AG08395 (cell line): ENCODE data around the gene FCN2.
A peak's percentile ranks its signal among the peaks of the same experiment; 100 is the strongest.

Source experiments
- DNase-seq: peaks from one replicate; pipeline ENCODE4 v3.0.0; 2012; ENCODE audit warnings: mixed read lengths, low spot score

The FCN2 gene

DNA sequence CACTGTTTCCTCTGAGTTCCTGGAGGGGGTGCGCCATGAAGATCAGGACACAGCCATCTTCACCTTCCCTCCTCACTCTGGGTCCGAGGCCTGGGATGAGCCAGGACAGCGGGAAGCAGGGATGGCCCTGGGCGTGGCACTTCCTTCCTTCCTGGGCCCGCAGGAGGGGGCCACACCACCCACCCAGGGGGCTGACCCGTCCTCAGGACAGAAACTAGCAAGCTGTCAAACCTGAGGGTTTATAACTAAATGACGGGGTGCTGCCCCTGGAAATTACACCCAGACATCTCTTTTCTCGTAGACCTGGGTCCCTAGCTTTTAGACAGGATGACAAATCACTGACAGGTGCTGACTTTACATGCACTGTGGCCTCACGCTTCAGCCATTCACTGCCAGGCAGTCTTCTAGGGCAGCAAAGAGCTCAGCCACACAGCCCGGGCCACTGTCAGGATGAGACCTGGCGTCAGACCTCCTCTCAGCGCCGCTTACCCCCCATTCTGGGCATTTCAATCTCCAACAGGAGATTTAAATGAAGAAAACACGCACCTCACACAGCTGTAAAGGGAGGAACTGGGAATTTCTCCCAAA is 8.1 kb downstream of the FCN2 start:
- DNase-seq = no peak

DNA sequence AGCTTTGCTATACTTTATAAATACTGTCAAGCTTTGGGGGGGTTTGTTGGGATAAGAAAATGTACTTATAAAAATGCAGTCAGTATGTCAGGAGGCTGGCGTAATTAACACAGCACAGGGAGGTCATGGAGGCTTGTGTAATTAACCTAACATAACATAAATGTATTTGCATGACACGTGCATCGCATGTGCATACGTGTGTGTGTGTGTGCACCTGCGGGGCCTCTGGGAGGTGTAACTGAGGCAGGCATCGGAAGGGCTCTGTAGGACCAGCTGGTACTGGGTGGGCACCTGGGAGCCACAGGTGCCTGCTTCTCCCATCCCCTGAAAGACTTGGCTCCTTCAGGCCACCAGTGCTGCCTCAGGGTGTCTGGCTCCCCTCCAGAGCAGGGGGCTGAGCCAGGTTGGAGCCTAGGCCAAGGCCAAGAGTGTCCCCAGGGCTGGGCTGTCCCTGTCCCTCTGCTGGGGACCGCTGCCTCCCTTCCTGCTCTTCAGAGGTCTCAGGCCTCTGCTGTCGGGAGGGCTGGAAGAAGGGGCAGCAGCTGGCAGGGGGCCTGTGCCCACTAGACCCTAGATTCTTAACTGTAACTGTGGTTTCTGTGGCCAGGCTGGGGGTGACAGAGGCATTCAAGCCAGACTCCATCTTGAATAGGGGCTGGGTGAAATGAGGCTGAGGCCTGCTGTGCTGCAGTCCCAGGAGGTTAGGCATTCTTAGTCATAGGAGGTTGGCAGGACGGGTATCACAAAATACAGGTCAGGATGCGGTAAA is 9.0 kb downstream of the FCN2 start:
- DNase-seq = no peak

DNA sequence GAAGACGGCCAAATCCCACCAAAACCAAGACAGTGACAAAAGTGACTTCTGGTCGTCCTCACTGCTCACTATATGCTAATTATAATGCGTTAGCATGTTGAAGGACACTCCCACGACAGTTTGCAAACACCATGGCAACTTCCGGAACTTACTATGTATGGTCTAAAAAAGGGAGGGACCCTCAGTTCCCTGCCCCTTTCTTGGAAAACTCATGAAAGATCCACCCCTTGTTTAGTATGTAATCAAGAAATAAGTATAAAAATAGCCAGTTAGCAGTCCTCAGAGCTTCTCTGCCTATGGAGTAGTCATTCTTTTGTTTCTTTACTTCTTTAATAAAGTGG is 9.5 kb downstream of the FCN2 start:
- no peak for DNase-seq

DNA sequence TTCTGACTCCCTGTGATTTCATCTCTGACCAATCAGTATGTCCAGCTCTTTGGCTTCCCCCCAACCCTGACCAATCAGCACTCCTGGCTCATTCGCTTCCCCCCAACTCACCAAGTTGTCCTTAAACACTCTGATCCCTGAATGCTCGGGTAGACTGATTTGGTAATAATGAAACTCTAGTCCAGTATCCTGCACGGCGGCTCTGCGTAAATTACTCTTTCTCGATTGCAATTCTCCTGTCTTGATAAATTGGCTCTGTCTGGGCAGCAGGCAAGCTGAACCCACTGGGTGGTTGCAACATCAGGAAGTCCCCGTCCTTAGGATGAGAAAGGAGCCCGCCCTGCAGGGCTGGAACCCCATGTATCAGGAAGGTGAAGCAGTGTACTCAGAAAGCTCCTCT is 10.4 kb downstream of the FCN2 start:
- DNase-seq = no peak

GRCh38 chr9:134891713-134892112 is 11.1 kb downstream of the FCN2 start:
- DNase-seq = no peak

GRCh38 chr9:134892221-134892620 is 11.6 kb downstream of the FCN2 start:
- DNase-seq = no peak

- DNase-seq = no peak
Measured at GRCh38 chr9:134892820-134893420, 12.3 kb downstream of the FCN2 start.

GRCh38 chr9:134894136-134894860 is 13.7 kb downstream of the FCN2 start:
- DNase-seq = no peak

DNA sequence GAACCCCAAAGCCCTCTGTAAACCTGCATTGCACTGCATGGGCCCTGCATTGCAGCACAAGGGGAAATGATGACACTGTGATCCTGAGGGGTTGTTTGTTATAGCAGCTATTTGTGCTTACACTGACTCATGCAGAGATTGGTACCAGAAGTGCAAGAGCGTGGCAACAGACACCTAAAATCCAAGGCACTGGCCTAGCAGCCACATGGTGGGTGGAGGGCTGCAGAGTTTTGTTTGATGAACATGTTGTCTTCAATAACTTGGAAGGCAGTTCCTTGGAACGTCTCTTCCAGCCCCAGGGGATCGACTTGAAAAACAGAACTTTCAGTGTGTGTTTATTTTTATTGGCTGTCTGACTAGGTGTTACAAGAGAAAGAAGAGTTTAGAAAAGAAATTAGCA is 14.5 kb downstream of the FCN2 start:
- DNase-seq = no peak

DNA sequence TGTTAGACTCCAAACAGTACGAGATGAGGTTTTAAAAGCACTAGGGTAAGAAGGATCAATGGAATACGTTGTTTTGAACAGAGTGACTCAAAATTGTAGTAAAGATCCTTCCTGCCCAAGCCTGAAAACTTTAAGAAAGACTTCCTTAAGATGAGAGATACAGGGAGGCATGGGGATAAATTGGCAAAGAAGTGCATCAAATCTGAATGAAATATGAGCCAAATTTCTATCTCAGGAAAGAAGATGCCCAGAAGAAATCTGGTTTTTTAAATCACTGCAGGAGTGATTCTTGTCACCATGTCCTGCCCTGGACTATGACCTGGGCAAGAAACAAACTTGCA is 14.9 kb downstream of the FCN2 start:
- DNase-seq = no peak

- peak; percentile 37 for DNase-seq
Measured at GRCh38 chr9:134895908-134896833, 15.6 kb downstream of the FCN2 start.

DNA sequence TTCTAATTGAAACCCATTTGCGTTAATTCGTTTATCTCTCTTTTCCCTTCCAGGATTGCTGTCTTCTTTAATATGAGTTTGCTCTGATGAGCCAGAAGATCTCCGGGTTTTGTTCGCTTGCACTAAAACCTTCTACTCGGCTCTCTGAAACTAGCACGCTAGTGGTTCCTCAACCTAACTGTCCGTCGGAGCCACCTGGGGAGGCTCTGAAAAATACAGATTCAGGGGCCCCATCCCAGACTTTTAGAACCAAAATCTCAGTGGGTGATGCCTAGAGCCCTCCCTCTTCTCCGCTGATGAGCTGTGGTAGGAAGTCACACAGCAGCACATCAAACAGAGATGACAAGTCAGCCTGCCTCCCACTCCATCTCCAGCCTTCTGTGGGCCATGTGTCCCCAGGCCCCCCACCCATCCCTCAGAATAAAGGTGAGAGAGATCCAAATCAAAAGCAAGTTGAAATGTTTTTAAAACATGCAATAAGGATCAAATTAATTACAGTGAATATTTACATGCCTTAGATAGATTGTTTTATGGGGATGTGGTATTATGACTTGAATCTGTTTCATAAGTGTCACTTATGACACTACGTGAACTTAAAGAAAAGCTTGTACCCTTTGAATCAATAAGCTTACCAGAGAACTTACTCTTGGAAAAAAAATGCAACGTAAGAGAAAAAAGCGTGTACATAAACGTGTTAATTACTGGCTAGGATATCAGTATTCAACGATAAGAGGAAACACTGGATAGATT is 16.4 kb downstream of the FCN2 start:
- DNase-seq = no peak

DNA sequence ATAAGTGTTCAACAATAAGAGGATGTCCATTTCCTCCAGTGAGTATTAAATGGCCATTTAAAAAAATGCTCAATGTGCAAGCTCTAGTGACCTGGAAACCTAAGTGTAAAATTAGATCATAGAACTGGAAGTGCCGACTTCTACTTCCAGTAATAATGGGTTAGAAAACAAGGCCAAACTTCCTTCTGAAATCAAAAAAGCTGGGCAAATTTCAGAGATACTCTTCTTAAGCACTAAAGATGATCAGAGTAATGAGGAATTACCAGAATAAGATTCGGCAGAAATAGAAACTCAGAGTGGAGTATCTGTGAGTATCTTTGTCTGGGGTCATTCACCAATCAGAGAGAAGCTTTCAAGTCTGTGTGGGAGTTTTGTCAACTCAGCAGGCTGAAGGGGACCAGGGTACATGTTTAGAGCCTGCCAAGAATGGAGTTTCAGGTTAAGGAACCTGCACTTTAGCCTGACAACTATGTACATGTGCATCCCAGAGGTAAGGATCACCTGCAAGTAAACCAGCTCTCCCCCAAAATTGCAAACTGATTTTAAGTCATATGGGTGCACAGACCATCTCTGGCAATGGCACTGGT is 17.1 kb downstream of the FCN2 start:
- DNase-seq = no peak

GRCh38 chr9:134898319-134898718 is 17.7 kb downstream of the FCN2 start:
- no peak for DNase-seq

GRCh38 chr9:134899168-134899567 is 18.6 kb downstream of the FCN2 start:
- no peak for DNase-seq

DNA sequence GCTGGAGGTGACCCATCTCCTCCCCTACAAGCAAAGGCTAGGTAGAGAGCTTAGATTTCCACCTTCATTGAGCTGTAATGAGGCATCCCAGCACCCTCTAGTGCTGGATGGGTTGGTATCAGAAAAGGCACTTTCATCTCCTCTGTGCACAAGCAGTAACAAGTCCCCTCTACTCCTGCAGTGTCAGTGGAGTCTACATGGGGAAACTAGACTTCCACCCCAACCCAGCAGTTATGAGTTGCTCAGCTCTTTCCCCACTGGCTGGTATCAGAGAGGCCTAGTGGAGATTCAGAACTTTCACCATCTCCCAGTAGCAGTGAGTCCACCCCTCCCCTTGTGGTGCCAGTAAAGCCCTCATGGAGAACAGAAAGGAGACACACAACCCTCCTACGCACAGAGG is 19.2 kb downstream of the FCN2 start:
- DNase-seq = no peak

GRCh38 chr9:134902936-134903335 is 22.3 kb downstream of the FCN2 start:
- no peak for DNase-seq

- DNase-seq = no peak
Measured at GRCh38 chr9:134908524-134909309, 28.1 kb downstream of the FCN2 start.

GRCh38 chr9:134909511-134910481 is 29.2 kb downstream of the FCN2 start:
- DNase-seq = no peak
